ENCODE measurements around the gene TRRAP. TPM values are rescaled to one million over a fixed set of nuclear protein-coding genes. Genes with fewer than 3 reads are reported as not detected.

Gene TRRAP
- total and polyA plus RNA-seq, 2 of the 4 experiments (the other 2 are of a cell fraction) = 12.5 to 18.1 TPM

- Histone ChIP-seq H3K79me1 (ENCODE audit: low read depth in 1 of 2, low read length in 2 of 2) (peaks cover 0 to 3% of the 10 kb centered on the region in 2 experiments; a peak in 1 of 4 replicates), H2BK15ac (ENCODE audit: low read depth, low read length) (peak overlapping the region; percentile 84; the same call in 1 of the 3 replicates), H2BK5ac (ENCODE audit: low read depth, low read length, poor library complexity, severe bottlenecking) (no peak overlapping the region), H3K4me3 (ENCODE audit: insufficient read depth, low read depth, low read length) (no peak overlapping the region), H3K23ac (ENCODE audit: low read depth, low read length) (peak overlapping the region; percentile 59), H3K9me1 (ENCODE audit: insufficient read depth, low read length) (peaks cover 9% of the 10 kb centered on the region), H3K14ac (replicated peaks; ENCODE audit: low read depth, low read length) (peak overlapping the region; percentile 82), H3K4ac (ENCODE audit: low read depth, low read length) (peak overlapping the region; percentile 81), H2BK20ac (ENCODE audit: low read depth, low read length) (peak overlapping the region; percentile 82), H4K20me1 (ENCODE audit: insufficient read depth, low read length) (no peaks in the 10 kb centered on the region), H2BK120ac (ENCODE audit: low read depth, low read length) (peak overlapping the region; percentile 74), H3K27me3 (ENCODE audit: control insufficient read depth, insufficient read depth, low read length) (peaks cover 10% of the 10 kb centered on the region), H2AK9ac (replicated peaks; ENCODE audit: low read depth, low read length, poor library complexity) (peak overlapping the region; percentile 91), H3K4me2 (ENCODE audit: low read depth, low read length) (no peak overlapping the region), H4K91ac (ENCODE audit: insufficient read depth, low read depth, low read length) (peak overlapping the region; percentile 51; the same call in 1 of the 2 replicates), H3K4me1 (ENCODE audit: control insufficient read depth, insufficient read depth, low read length) (peaks cover 8% of the 10 kb centered on the region), H3K18ac (ENCODE audit: low read depth, low read length) (no peak overlapping the region; the same call in 1 of the 2 replicates), H3K9ac (ENCODE audit: low read depth, low read length) (no peak overlapping the region), H4K5ac (ENCODE audit: low read depth, low read length) (no peak overlapping the region), H3K9me3 (ENCODE audit: control insufficient read depth, insufficient read depth, low read length) (no peaks in the 10 kb centered on the region), H2AFZ (replicated peaks; ENCODE audit: low read length, poor library complexity) (peak overlapping the region; percentile 51), H2AK5ac (ENCODE audit: low read depth, low read length) (peak overlapping the region; percentile 93; the same call in 1 of the 2 replicates), H3K56ac (ENCODE audit: extremely low read depth, insufficient read depth, low read length) (no peak overlapping the region), H3K27ac (ENCODE audit: insufficient read depth, low read length) (no peak overlapping the region), H3K36me3 (ENCODE audit: control insufficient read depth, insufficient read depth, low read length) (no peaks in the 10 kb centered on the region), H4K8ac (ENCODE audit: low read depth in 2 of 2, low read length in 2 of 2) (peak overlapping the region in 1 of 2 experiments; percentile 60; a peak in 1 of 4 replicates)
- BruUV-seq (replicated peaks) = no TSS peak
- ChIA-PET CTCF (no interaction called here), POLR2A (ENCODE audit: unreplicated experiment) (no interaction called here)
- no peak for DNase-seq
- ATAC-seq (ENCODE audit: low read depth) = no peak; the same call in 1 of the 2 replicates
- intact Hi-C loops (cut with micrococcal nuclease) (no loop called here), in situ Hi-C loops (cut with MboI; ENCODE audit: low sequenced_read_pairs) (no loop called here), dilution Hi-C loops (cut with HindIII; ENCODE audit: low sequenced_read_pairs, unreplicated experiment) (no loop called here)
- 92% methylated on average over 5 of the region's 14 CpGs; no CpG with 5 or more reads in 1 of the 2 experiments for WGBS, 2 experiments (ENCODE audit: extremely low coverage in 2 of 2, insufficient read length in 1 of 2)
- no peak for TF ChIP-seq RCOR1 (IDR thresholded peaks at IDR 0.05; ENCODE audit: insufficient replicate concordance, low read length)
- TF ChIP-seq RAD21 (IDR thresholded peaks at IDR 0.05; ENCODE audit: low read length) = no peak
- TF ChIP-seq POLR2A (IDR thresholded peaks at IDR 0.05; ENCODE audit: low read depth, low read length) = no peak
- no peak for TF ChIP-seq RFX5 (IDR thresholded peaks at IDR 0.05; ENCODE audit: low read depth, low read length)
- TF ChIP-seq CTCF (conservative IDR thresholded peaks at IDR 0.05; ENCODE audit: low read depth, low read length) = no peak
- no peak for TF ChIP-seq BHLHE40 (IDR thresholded peaks at IDR 0.05; ENCODE audit: low read depth, low read length)
Measured at GRCh38 chr7:98864731-98865453, 13.4 kb upstream of the TRRAP start.
